Epithelial cell of esophagus (primary cell): Measurements from ENCODE around the gene KCNMA1.

ENCODE experiments used
- DNase-seq: peaks from one replicate; pipeline ENCODE4 v3.0.0; 2010; ENCODE audit warnings: low read depth
- H3K4me3 ChIP-seq: 2 replicates; pipeline ENCODE4 v1.5.1; 2011; ENCODE audit warnings: mild to moderate bottlenecking, low read length, control low read depth
- TF ChIP-seq, protein P1 (sequence below): IDR thresholded peaks from 2 replicates; pipeline ENCODE4 v1.5.1; 2011; ENCODE audit warnings: low read depth, mild to moderate bottlenecking, low read length, control low read depth, inconsistent platforms; ENCODE audit not compliant: insufficient read depth; ENCODE audit errors: missing control alignments

The KCNMA1 gene

DNA sequence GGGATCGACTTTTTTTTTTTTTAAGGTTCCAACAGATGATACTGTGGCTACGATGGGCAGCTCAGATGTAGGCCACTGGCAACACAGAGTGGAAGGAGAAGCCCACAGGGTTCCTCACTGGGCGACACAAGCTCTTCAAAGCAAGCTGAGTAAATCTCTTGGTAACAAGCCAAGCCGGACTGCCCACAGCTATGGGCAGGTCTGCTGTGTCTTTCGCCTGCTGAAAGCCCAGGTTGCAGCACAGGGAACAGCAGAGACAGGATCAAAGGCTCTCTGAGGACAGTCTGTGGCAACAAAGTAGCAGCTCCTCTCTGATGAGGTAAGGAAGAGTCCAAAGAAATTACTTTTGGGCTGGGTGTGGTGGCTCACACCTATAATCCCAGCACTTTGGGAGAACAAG, 83.6 kb downstream of the KCNMA1 start:
- DNase-seq: peak; percentile 47
- TF ChIP-seq, protein P1, sequence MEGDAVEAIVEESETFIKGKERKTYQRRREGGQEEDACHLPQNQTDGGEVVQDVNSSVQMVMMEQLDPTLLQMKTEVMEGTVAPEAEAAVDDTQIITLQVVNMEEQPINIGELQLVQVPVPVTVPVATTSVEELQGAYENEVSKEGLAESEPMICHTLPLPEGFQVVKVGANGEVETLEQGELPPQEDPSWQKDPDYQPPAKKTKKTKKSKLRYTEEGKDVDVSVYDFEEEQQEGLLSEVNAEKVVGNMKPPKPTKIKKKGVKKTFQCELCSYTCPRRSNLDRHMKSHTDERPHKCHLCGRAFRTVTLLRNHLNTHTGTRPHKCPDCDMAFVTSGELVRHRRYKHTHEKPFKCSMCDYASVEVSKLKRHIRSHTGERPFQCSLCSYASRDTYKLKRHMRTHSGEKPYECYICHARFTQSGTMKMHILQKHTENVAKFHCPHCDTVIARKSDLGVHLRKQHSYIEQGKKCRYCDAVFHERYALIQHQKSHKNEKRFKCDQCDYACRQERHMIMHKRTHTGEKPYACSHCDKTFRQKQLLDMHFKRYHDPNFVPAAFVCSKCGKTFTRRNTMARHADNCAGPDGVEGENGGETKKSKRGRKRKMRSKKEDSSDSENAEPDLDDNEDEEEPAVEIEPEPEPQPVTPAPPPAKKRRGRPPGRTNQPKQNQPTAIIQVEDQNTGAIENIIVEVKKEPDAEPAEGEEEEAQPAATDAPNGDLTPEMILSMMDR: no peak
- H3K4me3 ChIP-seq: no peak overlapping the region

DNA sequence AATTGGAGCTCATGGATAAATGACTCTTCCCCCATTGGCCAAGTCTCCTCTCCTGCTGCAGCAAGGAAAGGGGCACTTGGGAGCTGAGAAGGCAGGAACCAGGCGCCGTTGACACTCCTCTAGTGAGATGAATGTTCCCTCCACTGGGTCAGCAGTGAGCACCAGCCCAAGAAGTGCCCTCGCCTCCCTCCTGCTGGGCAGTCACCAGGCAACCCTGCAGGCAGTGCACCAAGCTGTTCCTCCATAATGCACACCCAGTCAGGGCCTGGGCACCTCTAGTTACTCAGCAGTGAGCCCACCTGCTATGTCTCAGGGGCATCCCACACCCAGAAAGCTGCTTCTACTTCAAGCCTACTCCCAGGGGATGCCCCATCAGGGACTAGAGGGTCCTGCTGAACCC, 84.3 kb downstream of the KCNMA1 start:
- no peak overlapping the region for H3K4me3 ChIP-seq
- TF ChIP-seq, protein P1: no peak
- DNase-seq: no peak

DNA sequence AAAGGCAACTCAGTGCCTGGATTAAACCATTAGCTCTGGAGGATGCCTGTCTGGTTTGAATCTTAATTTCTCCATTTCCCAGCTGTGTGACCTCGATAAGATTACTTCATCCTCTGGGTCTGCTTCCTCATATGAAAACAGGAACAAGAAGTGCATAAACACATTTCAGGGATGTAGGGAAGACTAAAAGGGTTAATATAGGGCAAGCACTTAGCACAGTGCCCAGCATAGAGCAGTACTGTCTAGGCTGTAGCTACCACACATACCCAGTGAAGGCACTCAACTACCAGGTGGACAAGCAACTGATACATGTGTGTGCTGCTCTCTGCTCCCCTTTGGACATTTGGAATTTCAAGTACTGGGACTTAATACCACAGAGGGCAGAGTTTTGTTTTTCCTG, 85.4 kb downstream of the KCNMA1 start:
- TF ChIP-seq, protein P1: no peak
- DNase-seq: no peak
- H3K4me3 ChIP-seq: no peak overlapping the region

DNA sequence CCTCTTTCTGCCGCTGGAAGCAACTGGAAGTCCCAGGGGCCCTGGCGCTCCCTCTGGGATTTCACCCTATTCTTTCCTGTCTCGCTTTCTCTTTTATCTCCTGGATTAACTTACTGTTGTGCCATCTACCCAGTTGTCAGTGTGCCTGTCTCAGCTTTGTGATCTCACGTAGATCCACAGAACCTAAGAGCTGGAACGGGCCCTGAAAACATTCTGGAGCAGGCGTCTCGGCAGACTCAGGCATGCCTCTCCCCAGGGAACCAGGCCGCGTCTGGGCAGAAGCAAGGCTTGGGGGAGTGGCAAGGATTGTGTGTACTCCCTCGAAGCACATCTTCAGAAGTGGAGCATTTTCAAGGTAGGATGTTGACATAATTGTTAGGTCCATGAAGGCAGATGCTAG, 87.2 kb downstream of the KCNMA1 start:
- TF ChIP-seq, protein P1: no peak
- no peak overlapping the region for H3K4me3 ChIP-seq

DNA sequence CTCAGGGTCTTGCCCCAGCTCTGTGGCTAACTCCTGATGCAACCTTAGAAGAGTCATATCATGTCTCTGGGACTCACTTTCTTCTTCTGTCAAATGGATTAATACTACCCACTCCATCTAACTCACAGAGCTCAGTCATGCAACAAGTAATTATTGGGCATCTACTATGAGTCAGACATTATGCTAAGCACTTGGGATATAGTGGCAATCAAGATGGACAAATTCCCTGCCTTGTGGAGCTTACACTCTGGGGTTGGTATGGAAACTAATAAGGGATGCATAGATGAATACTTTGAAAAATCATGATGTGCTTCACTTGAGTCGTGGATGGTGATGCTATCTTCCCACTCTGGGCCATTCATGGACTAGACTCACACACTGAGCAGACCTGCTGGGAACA, 88.9 kb downstream of the KCNMA1 start:
- DNase-seq: peak; percentile 25
- TF ChIP-seq, protein P1: no peak
- H3K4me3 ChIP-seq: no peak overlapping the region

More for the DNA sequence above, 87.2 kb downstream of the KCNMA1 start:
- no peak for DNase-seq

DNA sequence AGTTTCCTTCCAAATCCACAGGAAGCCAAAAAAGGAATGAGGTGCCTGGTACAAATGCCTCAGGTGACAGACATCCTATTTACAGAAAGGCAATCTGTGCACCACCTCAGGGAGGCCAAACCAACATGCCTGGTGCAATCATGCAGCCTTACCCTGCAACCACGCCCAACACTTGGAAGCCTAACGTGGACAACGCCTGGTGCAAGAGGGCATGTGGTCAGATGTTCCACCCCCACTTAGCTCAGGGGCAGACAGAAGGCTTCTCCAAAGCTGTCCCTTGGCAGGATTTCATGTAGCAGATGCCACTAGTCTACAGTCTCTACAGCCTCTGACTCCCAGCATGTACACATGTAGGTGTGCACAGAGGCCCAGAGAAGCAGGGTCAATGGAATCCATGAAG, 89.5 kb downstream of the KCNMA1 start:
- DNase-seq: no peak
- no peak overlapping the region for H3K4me3 ChIP-seq
- TF ChIP-seq, protein P1: no peak

DNA sequence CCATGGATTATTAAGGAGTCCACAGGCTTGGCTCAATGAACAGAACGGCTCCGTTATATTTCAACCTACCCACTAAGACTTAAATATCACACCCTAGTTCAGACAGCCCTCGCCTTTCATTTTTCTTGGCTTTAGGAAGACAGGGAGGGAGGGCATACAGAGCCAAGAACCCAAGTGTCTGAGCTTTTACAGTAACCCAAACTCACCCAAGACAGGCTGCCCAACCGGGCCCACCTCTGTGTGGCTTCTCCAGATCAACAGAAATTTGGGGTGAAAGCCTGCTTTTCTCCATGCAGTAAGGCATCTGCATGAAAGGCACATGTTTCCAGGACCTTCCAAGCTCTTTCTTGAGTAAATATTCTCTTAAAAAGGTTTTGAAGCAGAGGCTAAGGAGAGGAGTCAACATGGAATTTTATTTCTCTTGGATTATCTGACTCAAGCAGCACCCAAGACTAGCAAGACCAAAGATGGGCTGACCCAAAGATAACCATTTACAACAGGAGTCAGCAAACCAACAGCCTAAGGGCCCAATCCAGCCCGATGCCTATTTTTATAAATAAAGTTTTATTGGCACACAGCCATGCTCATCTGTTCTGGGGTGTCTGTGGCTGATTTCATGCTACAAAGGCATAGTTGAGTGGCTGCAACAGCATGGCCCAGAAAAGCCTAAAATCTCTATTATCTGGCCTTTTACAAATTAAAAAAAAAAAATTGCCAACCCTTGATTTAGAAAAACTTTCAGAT, 90.1 kb downstream of the KCNMA1 start:
- H3K4me3 ChIP-seq: no peak overlapping the region
- DNase-seq: no peak
- TF ChIP-seq, protein P1: no peak
